ENCODE results near the gene NFIA.

- TF ChIP-seq, protein P1, sequence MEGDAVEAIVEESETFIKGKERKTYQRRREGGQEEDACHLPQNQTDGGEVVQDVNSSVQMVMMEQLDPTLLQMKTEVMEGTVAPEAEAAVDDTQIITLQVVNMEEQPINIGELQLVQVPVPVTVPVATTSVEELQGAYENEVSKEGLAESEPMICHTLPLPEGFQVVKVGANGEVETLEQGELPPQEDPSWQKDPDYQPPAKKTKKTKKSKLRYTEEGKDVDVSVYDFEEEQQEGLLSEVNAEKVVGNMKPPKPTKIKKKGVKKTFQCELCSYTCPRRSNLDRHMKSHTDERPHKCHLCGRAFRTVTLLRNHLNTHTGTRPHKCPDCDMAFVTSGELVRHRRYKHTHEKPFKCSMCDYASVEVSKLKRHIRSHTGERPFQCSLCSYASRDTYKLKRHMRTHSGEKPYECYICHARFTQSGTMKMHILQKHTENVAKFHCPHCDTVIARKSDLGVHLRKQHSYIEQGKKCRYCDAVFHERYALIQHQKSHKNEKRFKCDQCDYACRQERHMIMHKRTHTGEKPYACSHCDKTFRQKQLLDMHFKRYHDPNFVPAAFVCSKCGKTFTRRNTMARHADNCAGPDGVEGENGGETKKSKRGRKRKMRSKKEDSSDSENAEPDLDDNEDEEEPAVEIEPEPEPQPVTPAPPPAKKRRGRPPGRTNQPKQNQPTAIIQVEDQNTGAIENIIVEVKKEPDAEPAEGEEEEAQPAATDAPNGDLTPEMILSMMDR (optimal IDR thresholded peaks at IDR 0.05 in 1 of 3, IDR thresholded peaks at IDR 0.05 in 1 of 3, conservative IDR thresholded peaks at IDR 0.05 in 1 of 3; ENCODE audit: extremely low read depth in 1 of 3, insufficient read depth in 2 of 3, low read length in 3 of 3), result no peak
- no peak for TF ChIP-seq EZH2 (IDR thresholded peaks at IDR 0.05; ENCODE audit: low read length)
Observed at GRCh38 chr1:61191433-61191720, 109.0 kb downstream of the NFIA start.
